HK-2 (cell line): ENCODE data around the gene FGFR3.
"Not testable (repeated sequence)": the region's sequence is repeated elsewhere in the genome, so short reads cannot be mapped to it uniquely, and the experiment has no call there.

ENCODE experiments used
- DNase-seq: peaks from one replicate; pipeline ENCODE4 v3.0.0-alpha.2; 2018; ENCODE audit not compliant: unreplicated experiment

Gene FGFR3

DNA sequence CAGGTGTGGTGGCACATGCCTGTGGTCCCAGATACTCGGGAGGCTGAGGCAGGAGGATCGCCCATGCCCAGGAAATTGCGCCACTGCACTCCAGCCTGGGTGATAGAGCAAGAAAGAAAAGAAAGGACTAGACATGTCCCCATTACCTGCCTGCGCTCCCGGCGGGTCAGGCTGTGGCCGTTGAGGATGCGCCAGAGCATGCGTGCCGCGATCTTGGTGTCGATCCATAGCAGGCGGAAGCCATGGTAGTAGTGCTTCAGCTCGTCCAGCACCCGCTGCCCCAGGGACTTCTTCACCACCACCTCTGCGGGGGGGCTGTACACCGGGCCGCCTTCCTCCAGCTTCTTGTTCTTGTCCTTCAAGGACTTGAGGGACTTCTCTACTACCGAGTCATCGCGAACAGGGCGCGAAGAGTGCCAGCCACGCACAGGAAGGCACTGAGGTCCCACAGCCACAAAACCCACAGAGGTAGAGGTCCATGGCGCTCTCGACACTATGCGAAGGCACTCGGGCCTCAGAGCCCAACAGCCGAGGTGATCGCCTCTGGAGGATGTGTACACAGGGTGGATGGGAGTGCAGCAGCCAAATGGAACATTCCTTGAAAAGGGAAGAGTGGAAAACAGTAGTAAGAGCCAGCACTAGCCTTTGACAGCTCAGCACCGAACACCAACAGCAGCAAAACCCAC lies 48.3 kb downstream of the FGFR3 start:
- no peak for DNase-seq

DNA sequence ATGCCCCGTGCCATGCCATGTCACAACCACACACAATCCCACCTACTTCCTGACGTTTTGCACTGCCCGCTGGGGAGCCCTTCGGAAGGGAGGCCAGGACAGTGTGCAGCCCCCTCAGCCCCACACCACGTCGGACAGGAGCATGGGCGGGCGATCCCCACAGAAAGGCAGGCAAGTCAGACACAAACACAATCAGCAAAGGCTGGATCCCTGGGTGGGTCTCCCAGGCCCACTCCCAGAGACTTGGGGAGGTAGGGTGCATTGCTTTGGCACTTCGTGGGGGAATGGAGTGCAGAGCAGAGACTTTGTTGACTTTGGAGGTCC lies 48.8 kb downstream of the FGFR3 start:
- DNase-seq = no peak

DNA sequence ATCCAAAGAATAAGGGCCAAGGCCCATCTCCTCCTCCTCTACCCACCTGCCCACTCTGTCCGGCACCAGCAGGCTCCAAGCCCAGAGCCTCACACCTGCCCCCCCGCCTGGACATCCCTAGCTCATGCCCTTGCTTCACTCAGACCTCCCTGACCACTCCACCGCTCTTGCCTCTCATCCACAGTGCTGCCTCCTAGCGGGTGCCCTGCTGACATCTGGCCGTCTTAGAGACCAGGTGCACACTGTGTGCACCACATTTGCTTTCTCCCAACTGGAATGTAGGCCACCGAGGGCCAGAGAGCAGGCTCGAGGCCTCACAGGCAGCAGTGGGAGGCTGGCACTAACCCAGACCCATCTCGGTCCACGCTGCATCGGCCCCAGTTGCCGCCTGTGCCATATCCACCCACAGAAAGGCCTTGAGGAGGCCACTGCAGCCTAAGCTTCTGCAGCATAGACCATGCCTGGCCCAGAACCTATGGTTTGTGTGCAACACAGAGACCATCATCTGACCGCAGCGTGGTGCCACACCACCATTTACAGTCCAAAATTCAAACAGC lies 49.3 kb downstream of the FGFR3 start:
- DNase-seq = no peak

DNA sequence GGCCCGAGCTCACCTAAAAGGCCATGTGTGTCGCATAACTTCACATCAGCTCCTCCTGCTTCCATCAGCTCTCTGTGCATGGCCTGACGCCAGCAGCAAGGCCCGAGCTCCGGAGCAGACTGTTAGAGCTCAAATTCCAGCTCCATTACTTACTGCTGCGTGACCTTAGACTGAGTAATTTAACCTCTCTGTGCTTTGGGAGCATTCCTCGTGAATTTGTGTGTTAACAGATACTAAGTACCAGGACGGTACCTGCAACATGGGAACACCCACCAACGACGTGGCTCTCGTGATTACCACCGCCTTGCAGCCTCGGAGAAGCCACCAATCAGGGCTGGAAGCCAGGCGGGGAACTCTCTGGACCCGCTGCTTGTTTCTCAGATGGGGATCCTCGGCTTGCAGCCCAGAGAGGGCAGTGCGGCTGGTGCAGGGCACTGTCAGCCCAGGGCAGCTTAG lies 49.9 kb downstream of the FGFR3 start:
- DNase-seq = no peak

DNA sequence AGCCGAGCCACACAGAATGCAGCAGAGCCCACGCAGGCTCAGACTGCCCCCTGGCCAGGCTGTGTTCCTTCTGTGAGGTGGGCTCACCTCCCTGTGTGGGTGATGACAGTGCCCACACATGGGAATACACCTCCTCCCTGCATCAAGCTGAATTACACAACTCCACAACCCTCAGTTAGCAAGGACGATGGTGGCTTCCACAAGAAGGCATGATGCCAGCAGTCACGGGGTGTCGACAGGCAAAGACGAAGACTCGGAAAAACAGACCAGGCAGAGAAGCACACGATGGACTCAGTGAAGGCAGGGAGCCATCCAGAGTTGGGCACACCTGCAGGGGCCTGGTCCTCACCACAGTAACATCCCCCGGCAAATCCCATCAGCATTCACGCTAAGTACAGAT lies 50.8 kb downstream of the FGFR3 start:
- DNase-seq = no peak

DNA sequence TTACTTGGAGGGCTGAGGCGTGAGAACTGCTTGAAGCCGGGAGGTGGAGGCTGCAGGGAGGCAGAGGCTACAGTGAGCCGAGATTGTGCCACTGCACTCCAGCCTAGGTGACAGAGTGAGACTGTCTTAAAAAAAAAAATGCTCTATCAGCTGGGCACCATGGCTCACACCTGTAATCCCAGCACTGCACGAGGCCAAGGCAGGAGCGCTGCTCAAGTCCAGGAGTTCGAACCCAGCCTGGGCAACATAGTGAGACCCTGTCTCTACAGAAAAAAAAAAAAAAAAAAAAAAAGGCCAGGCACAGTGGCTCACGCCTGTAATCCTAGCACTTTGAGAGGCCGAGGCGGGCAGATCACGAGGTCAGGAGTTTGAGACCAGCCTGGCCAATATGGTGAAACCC lies 51.5 kb downstream of the FGFR3 start:
- not testable (repeated sequence) for DNase-seq

DNA sequence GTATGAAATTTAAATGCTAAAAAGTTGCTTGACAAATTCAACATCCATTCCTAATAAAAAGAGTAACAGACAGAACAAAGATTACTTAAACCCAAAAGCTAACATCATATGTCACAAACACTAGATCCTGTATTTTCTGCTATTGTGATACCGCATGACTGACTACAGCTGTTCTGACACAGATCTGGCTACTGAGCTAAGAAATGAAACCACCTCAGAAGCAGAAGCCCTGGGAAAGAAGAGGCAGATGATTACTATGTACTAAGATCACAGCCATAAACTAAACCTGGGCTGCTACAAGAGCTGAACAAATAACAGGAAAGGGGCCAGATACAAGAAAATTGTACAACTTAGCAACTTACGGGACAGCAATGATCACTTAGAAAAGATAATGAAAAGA lies 53.5 kb downstream of the FGFR3 start:
- no peak for DNase-seq

DNA sequence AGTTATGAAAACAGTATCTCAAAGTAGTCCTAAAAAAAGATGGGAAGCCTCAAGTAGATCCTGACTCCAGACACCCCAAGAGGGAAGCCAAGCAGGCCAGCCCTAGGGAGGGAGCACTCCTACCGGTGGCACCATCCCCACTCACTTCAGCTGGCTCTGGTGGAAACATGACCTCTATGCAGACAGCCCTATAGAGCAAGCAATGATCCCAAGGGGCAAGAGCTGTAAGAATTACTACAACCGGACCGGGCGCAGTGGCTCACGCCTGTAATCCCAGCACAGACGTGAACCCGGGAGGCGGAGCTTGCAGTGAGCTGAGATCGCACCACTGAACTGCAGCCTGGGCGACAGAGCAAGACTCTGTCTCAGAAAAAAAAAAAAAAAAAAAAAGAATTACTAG lies 57.2 kb downstream of the FGFR3 start:
- no peak for DNase-seq

DNA sequence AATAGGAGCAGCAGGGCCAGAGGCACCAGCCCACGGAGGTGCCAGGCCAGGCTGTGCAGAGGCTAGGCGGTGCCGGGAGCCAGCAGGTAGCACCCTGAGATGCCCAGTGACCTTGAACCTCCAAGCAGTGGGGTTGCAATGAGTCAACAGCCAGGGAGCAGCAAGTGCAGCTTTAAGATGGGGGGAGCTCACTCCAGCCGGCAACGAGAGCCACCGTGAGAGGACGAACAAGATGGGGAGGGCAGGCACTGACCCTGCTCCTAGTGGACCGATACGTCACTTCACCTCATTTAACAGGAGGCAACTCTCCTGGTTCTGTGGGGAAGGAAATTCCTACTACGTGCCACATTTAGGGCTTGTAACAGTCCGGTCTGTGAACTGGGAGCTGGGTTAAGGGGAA lies 58.1 kb downstream of the FGFR3 start:
- DNase-seq = no peak

DNA sequence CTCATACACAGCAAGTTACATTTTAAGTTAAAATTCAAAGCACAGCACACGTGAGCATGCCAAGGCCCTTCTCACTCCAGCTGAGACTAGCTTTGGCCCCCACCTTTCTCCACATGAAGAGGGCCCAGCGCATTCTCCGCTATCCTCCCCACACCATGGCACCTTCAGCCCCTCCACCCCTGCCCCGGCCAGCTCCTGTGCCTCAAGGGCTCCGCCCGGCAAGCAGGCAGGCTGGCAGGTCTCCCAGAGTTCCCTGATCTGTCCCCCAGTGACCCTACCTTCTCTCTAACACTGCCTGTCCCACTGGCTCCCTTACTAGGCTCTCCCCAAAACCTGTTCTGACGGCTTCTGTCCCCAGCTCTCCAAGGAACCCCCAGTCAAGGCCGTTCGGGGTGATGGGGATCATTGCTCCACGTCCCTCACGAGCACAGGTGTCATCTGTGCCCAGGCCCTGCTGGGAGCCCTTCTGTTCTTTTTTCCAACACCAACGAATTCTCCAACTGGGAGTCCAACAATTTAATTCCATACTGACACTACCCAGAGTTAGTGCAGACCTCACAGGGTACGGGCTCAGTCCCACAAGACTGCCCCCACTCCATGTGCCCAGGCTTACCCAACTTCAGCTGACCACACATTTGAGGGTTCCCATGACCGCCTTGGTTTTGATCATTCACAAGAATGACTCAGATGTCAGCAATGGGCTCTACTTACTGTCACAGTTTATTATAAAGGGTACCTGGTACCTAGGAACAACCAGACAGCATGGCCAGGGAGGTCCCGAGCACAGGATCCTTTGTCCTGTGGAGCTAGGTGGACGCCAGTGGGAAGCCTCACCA lies 58.7 kb downstream of the FGFR3 start:
- DNase-seq = no peak

DNA sequence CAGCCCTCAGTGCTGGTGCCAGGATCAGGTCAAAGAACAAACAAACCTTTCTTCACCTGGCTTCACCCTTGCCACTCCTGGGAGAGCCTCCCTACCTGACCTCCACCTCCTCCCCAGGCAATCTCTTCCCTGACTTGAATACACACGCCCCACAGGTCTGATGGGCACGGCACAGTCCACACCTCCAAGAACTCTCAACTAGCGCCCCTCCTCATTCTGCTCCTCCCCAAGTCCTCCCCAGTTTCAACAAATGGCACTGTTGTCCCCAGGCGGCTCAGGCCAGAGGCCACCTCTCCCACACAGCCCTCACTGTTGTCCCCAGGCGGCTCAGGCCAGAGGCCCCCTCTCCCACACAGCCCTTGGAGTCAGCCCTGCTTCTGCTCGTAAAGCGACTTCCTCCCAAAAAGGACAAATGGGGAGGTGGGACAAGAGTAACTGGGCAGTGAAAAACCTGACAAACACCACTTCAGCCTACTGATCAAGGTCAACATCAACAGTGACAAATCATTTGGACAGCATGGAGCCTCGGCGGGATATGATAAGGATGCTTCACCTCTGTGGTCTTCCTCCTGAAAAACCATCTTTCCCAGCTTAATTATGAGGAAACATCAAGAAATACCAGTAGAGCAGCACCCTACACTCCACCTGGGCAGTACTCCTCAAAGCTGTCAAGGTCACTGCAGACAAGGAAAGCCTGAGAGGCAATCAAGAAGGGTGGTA lies 60.0 kb downstream of the FGFR3 start:
- no peak for DNase-seq

DNA sequence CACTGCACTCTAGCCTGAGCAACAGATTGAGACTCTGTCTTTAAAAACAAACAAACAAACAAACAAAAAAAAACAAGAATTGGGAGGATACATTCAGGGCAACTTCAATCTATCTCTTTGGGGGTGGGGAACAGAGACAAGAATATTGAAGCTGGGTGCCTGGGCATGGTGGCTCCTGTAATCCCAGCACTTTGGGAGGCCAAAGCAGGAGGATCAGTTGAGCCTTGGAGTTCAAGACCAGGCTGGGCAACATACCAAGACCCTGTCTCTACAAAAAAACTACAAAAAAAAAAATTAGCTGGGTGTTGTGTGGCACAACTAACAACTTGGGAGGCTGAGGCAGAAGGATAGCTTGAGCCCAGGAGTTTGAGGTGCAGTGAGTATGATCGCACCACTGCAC lies 61.7 kb downstream of the FGFR3 start:
- DNase-seq = no peak

DNA sequence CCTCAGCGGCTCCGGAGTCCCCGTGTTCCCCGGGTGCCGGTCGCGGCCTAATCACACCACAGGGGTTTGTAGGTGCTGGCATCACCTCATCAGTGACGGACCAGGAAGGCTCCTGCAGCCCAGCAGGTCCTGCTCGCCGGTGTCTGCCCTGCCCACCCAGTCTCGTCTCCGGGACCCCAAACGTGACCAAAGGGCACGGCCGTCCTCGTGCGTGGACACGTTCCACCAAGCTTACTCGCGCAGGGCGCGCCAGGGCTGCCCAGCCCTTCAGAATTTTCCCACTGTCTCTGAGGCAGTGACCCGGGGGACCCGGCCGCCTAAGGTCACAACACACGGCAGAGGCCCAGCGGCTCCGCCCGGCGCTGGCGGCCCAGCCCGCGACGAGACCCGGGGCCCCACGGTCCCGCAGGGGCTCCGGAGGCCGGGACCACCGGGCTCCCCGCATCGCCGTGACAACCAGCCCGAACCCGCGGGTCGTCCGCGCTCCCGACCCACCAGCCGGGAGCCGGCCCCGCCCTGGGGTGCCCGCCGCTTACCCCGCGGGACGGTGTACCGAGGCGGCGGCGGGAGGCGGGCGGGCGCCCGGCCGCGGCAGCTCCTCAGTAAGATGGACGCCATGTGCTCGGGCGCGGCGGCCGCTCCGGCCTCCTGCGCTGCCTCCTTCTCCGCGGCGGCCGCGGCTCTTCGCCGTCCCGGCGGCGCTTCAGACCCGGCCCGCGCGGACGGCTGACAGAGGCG lies 62.4 kb downstream of the FGFR3 start:
- DNase-seq = peak; percentile 41

DNA sequence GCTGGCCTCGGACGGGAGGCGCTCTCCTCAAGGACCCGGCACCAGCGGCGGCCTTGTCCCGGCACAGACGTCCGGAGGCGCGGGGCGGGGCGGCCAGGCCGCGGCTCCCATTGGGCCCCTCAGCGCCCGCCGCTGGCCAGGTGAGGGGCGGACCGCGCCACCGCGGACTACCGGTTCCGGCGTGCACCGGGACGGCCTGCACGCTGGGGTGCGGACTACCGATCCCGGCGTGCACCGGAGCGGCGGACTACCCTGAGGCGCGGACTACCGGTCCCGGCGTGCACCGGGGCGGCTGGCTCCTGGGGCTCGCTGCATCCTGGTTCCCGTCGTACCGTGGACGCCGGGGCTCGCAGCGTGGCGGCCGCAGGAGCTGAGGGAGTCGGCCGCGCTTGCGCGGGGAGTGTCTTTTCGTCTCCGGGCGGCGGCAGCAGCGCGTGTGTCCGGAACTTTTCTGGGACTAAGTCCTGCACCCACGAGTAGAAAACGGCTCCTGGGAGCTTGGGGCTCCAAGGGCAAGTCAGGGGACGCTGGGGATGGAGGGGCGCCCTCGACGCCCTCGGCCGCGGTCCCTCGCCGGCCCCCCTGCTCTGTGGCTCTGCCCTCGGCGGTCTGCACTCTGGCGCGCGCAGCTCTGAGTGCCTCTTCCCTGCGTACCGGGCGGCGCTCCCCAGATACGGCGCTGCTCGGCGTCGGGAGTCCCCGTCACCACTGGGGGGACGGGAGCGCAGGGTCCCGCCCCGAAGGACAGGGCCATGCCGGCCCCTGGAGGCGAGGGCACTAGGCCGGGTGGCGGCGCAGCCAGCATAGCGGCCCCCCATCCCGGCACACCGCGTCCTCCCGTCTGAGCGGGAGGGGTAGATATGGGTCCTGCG lies 63.2 kb downstream of the FGFR3 start, which contains the start of gene LETM1:
LETM1 (minus strand) TSS at position 86 of the 872 bp plus-strand sequence. CDS start 206 bp downstream, outside the sequence.
- DNase-seq = peak; percentile 97

DNA sequence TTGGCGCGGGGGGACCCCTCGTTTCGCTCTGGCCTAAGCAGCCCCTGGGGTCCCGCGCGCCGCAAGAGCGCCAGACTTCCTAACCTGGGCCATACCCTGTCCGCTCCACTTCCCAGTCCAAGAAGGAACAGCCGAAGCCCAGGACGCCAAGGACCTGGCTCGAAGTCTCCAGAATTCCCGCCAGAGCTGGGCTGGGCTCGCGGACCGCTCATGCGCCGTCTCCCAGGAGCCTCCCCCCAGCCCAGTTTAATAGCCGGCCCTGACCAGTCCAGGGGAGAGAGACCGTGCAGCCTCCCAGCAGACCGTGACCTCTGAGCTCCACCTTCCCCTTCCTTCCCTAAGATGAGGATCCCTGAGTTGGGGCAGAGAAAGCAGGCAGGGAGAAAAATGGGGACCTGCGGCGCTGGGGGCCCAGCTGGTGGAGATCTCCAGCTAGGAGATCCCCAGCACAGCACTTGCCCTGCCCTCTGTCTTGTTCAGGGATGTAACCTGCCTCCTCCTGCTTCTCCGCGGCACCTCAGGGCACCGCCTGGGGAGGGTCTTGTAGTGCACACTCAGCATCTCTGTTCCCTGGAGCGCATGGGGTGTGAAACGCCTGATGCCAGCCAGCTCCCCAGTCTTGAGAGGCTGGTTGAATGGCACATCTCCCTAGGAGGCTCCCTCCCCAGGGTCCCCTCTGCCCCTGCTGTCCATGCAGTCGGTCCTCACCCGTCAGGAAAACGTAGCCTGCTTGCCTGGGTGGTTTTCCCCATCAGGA lies 64.0 kb downstream of the FGFR3 start:
- peak; percentile 62 for DNase-seq

DNA sequence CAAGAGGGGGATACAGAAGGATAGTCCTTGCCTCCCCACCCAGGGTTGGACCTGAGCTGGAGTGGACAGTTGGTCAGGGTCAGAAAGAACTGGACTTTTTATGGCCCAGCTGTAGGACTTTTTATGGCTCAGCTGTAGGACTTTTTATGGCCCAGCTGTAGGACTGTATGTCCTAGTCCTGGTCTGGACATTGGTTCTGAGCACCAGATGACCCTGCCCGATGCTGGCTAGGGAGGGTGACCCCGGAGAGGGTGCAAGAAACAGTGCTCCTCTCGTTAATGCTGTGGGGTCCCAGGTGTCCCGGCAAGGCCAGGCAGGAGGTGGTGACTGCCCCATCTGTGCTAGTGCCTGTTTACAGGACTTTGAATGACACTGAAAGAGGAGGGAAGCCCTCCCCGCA lies 64.8 kb downstream of the FGFR3 start:
- no peak for DNase-seq
